Uterus (tissue), 2 donors: Measurements from ENCODE around the gene ATG16L2.

Experiments used
- CTCF ChIP-seq, 4 experiments: fragments of 200-600 bp in 2 of 4; fragments of 450-650 bp in 2 of 4; sonication (generic) in 2 of 4; IDR thresholded peaks; one replicate each; pipeline ENCODE4 v1.5.1; 2016 to 2019; ENCODE audit warnings: antibody characterized with exemption in 4 of 4, mild to moderate bottlenecking in 2 of 4, moderate library complexity in 1 of 4
- POLR2A ChIP-seq, 2 donors: fragments of 450-650 bp; IDR thresholded peaks; one replicate each; pipeline ENCODE4 v1.6.1; 2016; ENCODE audit warnings: antibody characterized with exemption in 2 of 2, mild to moderate bottlenecking in 1 of 2, moderate library complexity in 1 of 2

- TF ChIP-seq POLR2A (IDR thresholded peaks at IDR 0.05) (no peak), CTCF (IDR thresholded peaks at IDR 0.05) (no peak)
Measured at GRCh38 chr11:72802822-72803221, 11.4 kb upstream of the ATG16L2 start.
